GM21447 (cell line): ENCODE measurements around the gene RABGEF1.
"Not testable (repeated sequence)": the region's sequence is repeated elsewhere in the genome, so short reads cannot be mapped to it uniquely, and the experiment has no call there.

ENCODE experiments used
- ATAC-seq: cut with Tn5 transposase; IDR thresholded peaks from one replicate; pipeline ENCODE4 v1.9.1; 2021; ENCODE audit not compliant: unreplicated experiment

The RABGEF1 gene

GRCh38 chr7:66740302-66740979, at the start of gene RABGEF1:
Gene RABGEF1 (plus strand): TSS chr7:66740733. CDS start chr7:66771900, 31,167 bp downstream.
- ATAC-seq, result peak; percentile 77

DNA sequence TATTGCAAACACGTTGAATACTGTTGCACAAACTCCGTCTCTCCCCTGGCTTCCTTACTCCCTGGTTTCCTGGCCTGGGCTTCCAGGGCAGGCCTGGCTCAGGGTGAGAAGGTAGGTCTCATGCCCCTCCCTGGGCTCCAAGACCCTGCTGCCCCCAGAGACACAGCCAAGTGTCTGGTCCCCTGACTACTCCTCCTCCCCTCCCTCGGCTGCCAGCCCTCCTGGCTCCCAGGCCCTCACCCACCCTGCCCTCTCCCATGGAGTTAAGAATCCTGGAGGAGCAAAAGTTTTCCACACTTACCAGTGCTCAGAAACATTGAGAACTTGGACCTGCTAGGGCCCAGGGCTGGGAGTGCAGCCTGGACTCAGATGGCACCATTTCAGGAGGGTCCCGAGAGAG, 47.2 kb upstream of the RABGEF1 start:
- no peak for ATAC-seq

GRCh38 chr7:66694286-66694685, 46.2 kb upstream of the RABGEF1 start:
- no peak for ATAC-seq

DNA sequence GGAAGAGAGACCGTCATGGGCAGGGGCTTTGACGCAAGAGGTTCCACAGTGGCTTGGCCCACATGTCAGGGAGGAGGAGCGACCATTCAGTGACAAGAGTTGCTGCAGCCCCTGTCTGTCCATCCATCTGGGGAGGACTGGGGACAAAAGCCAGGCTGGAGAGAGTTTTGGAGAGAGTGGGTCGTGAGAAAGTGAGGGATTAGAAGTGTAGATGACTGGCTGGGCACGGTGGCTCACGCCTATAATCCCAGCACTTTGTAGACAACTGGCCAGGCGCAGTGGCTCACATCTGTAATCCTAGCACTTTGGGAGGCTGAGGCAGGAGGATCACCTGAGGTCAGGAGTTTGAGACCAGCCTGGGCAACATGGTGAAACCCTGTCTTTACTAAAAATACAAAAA, 45.1 kb upstream of the RABGEF1 start:
- not testable (repeated sequence) for ATAC-seq

DNA sequence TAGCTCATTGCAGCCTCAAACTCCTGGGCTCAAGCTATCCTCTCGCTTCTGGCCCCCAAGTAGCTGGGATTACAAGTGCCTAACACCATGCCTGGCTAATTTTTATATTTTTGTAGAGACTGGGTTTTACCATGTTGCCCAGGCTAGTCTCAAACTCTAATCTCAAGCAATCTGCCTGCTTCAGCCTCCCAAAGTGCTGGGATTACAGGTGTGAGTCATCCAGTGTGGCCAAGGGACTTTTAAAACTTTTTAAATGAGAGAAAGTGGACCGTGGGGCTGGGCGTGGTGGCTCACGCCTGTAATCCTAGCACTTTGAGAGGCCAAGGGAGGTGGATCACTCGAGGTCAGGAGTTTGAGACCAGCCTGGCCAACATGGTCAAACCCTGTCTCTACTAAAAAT, 44.4 kb upstream of the RABGEF1 start:
- not testable (repeated sequence) for ATAC-seq

DNA sequence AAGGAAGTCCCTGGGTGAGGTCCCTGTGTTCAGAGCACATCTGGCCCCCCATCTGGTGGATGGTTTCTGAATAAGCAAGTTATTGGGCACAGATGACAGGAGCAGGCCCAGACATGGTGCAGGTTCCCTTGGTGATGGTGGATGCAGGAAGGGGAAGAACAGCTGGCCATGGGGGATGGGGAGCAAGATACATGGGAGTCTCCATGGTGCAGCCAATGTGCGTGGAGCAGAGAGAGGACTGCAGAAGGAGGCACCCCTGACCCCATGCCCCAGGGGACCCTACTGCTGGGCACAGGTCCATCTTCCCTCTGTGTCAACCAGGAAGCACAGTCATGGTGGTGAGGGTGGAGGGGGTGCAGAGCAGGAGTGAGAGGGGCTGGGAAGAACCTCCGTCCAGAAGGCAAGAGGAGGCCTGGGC, 43.8 kb upstream of the RABGEF1 start:
- ATAC-seq, result no peak

GRCh38 chr7:66697449-66698438, 42.8 kb upstream of the RABGEF1 start:
- ATAC-seq, result no peak

GRCh38 chr7:66698652-66699205, 41.8 kb upstream of the RABGEF1 start:
- no peak for ATAC-seq

- no peak for ATAC-seq
Observed at GRCh38 chr7:66699998-66700397, 40.5 kb upstream of the RABGEF1 start.

GRCh38 chr7:66700633-66701131, 39.9 kb upstream of the RABGEF1 start:
- ATAC-seq, result no peak

- ATAC-seq, result no peak
Observed at GRCh38 chr7:66707825-66708224, 32.7 kb upstream of the RABGEF1 start.

- not testable (repeated sequence) for ATAC-seq
Observed at GRCh38 chr7:66710752-66711151, 29.8 kb upstream of the RABGEF1 start.

DNA sequence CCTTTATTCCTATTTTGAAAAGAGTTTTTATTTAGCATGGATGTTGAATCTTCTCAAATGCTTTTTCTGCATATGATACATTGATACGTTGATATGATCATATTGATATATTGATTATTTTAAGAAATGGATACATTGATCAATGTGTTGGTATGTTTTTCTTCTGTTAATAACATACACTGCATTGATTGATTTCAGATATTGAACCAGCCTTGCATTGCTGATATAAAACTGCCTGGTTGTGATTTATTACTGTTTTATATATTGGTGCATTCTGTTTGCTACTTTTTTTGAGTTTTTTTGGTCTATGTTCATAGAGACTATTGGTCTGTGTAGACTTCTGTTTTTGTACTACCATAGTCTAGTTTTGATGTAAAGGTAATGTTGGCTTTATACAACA, 26.8 kb upstream of the RABGEF1 start:
- ATAC-seq, result no peak

DNA sequence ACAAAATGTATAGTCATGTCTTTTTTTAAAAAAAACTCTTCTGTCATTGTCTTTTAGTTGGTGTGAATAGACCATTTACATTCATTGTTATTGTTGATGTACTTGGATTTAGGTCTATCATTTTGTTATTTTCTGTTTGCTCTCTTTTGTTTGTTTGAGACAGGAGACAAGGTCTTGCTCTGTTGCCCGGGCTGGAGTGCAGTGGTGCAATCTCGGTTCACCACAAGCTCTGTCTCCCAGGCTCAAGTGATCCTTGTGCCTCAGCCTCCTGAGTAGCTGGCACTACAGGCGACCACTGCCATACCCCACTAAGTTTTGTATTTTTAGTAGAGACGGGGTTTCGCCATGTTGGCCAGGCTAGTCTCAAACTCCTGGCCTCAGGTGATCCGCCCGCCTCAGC, 23.9 kb upstream of the RABGEF1 start:
- ATAC-seq, result not testable (repeated sequence)

- no peak for ATAC-seq
Observed at GRCh38 chr7:66720561-66720960, 20.0 kb upstream of the RABGEF1 start.

DNA sequence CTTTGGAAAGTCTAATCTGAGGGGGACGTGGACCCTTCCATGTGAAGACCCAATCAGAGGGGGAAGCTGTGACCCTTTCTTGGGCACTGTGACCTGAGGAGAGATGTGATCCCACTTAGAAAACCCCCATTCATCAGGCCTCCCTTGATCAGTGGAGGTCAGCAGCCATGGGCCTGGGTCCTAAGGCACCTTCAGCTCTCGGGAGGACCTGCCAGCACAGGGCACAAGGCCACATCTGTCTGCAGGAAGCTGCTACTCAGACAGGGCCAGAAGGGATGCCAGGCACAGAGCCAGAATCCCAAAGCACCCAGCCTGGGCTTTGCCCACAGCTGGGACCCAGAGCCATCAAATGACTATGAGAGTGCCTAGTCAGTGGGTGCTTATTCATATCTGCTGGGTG, 14.7 kb upstream of the RABGEF1 start:
- ATAC-seq, result no peak

DNA sequence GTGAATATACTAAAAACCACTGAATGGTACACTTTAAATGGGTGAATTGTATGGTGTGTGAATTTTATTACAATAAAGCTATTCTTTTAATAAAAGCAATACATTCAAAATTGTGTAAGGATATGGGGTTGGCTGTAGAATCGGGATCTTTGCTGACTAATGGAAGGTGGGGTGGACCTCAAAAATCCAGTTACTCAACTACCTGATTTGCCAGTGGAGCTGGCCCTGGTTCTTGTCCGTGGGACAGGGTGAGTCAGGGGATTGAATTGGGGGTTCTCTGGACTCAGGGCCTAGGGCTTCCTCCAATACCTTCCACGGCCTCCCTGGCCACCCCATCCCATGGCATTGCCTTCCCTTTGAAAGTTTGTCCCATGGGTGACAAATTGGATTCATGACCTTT, 13.5 kb upstream of the RABGEF1 start:
- no peak for ATAC-seq

DNA sequence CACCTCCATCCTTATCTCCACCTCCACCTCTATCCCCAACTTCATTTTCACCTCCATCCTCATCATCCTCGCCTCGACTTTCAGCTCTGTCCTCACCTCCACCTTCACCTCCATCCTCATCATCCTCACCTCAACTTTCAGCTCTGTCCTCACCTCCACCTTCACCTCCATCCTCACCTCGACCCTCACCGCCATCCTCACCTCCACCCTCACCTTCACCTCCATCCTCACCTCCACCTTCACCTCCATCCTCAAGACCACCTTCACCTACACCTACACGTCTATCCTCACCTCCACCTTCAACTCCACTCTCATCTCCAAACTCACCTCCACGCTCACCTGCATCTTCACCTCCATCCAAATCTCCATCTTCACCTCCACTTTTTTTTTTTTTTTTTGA, 12.0 kb upstream of the RABGEF1 start:
- ATAC-seq, result no peak

- ATAC-seq, result no peak
Observed at GRCh38 chr7:66729274-66729673, 11.3 kb upstream of the RABGEF1 start.

DNA sequence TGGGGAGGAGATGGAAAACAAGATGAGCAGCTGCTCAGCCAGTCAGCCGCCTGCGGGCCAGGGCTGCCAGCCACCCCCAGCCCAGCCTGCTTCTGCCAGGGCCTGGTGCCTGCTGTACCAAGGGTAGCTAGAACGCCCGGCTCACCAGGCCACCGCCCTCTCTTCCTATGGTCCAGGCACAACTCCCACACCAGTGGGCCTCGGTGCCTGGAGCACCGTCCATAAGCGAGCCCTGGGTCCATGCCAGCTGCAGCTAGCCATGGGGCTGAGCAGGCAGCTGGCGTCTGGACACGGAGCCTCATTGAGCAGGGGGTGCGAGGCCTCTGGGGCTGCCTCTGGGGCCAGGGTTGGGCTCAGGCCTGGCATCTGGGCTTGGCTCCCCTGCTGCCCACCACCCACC, 8.5 kb upstream of the RABGEF1 start:
- no peak for ATAC-seq

- peak; percentile 63 for ATAC-seq
Observed at GRCh38 chr7:66732439-66732838, 8.1 kb upstream of the RABGEF1 start.

- ATAC-seq, result no peak
Observed at GRCh38 chr7:66734006-66734405, 6.5 kb upstream of the RABGEF1 start.
